GM12892 (cell line): ENCODE measurements around the gene RIC1.
"Not testable (repeated sequence)": the region's sequence is repeated elsewhere in the genome, so short reads cannot be mapped to it uniquely, and the experiment has no call there.

Experiments used
- POLR2A ChIP-seq: IDR thresholded peaks from 2 replicates; pipeline ENCODE4 v1.6.1; 2011; ENCODE audit warnings: low read depth, low read length, control low read depth
- POLR2AphosphoS5 ChIP-seq: IDR thresholded peaks from 2 replicates; pipeline ENCODE4 v1.6.1; 2011; ENCODE audit warnings: low read depth, low read length, control low read depth
- TAF1 ChIP-seq: IDR thresholded peaks from 2 replicates; pipeline ENCODE4 v1.6.1; 2011; ENCODE audit warnings: low read depth, mild to moderate bottlenecking, control low read depth, low read length, borderline replicate concordance

- TF ChIP-seq POLR2AphosphoS5, POLR2A, TAF1: not testable (repeated sequence)
Measured at GRCh38 chr9:5783420-5783819, 154.5 kb downstream of the RIC1 start.
